Ishikawa (cell line): Measurements from ENCODE around the gene MAGI2.

Source experiments
- EGR1 ChIP-seq: IDR thresholded peaks from 2 replicates; pipeline ENCODE4 v1.6.1; 2012
- RAD21 ChIP-seq: IDR thresholded peaks from 2 replicates; pipeline ENCODE4 v1.6.1; 2012; ENCODE audit warnings: low read depth
- REST ChIP-seq: IDR thresholded peaks from 2 replicates; pipeline ENCODE4 v1.6.1; 2012; ENCODE audit warnings: low read depth, mild to moderate bottlenecking
- TAF1 ChIP-seq: IDR thresholded peaks from 2 replicates; pipeline ENCODE4 v1.6.1; 2012; ENCODE audit warnings: low read depth, mild to moderate bottlenecking
- TCF12 ChIP-seq: IDR thresholded peaks from 2 replicates; pipeline ENCODE4 v1.6.1; 2012; ENCODE audit warnings: low read depth
- TF ChIP-seq, protein P1 (sequence below): IDR thresholded peaks from 2 replicates; pipeline ENCODE4 v1.6.1; 2012

DNA sequence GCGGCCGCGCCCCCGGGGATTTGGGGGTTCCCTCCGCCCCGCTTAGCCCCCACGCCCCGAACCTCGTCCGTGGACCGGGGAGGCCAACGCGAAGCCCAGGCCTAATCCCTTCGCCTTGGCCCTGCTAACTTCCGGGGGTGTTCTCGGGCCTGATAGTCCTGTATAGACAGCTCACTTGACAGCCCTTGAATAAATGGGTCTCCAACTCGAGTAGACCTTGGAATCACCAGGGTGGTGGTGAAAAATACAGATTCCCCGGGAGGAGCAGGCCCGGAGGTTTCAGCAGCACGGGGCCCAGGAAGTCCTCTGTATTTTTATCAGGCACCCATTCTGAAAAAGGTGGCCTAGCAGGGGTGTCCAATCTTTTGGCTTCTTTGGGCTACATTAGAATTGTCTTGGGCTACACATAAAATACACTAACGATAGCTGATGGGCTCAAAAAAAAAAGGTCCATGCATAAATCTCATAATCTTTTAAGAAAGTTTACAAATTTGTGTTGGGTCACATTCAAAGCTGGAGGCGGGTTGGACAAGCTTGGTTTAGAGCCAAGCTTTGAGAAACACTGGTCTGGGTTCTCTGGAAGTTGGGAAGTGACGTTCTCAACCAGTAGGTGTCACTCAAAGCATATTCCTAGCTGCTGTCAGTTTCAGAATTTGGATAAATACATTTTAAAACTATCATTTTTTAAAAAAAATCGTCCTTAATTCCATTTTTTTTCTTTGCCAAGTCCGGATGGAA lies 1433.2 kb downstream of the MAGI2 start:
- no peak for TF ChIP-seq TAF1
- TF ChIP-seq REST: no peak
- peak; percentile 85 for TF ChIP-seq RAD21
- TF ChIP-seq TCF12: no peak
- TF ChIP-seq, protein P1, sequence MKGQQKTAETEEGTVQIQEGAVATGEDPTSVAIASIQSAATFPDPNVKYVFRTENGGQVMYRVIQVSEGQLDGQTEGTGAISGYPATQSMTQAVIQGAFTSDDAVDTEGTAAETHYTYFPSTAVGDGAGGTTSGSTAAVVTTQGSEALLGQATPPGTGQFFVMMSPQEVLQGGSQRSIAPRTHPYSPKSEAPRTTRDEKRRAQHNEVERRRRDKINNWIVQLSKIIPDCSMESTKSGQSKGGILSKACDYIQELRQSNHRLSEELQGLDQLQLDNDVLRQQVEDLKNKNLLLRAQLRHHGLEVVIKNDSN: no peak
- TF ChIP-seq EGR1: no peak
